GM18873 (cell line): ENCODE measurements around the gene HMGN1.
"Not testable (repeated sequence)": the region's sequence is repeated elsewhere in the genome, so short reads cannot be mapped to it uniquely, and the experiment has no call there.

ENCODE experiments used
- ATAC-seq: cut with Tn5 transposase; IDR thresholded peaks from one replicate; pipeline ENCODE4 v1.9.1; 2021; ENCODE audit warnings: mild to moderate bottlenecking, moderate library complexity, moderate number of reproducible peaks; ENCODE audit not compliant: unreplicated experiment, low FRiP score

HMGN1 gene

DNA sequence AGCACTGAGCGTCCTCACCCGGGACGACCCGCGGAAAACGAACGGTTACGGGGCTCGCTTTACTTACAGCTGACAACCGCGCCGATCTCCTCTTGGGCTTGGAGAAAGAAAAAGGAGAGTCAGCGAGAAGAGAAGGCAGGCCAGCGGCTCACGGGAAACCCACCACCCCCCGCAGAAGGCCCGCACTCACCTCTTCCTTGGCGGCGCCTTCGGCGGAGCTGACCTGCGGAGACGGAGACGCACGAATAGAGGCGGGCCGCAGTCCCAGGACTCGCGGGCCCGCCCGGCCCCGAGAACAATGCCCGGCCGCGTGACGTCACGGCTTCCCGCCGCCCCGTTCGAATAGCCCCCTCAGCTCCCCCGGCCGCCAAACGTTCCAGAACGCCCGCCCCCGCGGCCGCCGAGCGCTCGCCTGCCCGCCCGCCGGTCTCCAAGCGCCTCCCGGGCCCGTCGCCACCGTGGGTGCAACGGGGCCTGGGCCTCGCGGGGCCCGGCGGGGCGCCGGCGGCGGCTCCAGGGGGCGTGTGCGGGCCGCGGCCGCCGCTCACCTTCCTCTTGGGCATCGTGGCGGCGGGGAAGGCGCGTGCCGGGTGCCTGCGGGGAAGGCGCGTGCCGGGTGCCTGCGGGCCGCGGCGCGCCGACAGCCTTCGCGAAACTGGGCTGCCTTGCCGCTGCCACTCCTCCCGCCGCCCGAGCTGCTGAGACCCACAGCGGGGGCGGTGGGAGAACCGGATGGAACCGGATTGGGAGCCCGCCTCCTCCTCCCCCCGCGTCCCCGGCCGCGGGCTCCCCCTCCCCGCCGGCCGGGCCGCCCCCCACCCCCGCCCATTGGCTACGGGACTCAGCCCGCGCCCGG, at the start of gene HMGN1:
TSS of gene HMGN1 (minus strand) at position 734 of the 856 bp plus-strand sequence. CDS start at position 563, 171 bp downstream.
- peak; percentile 39 for ATAC-seq

GRCh38 chr21:39397646-39398385, 48.9 kb upstream of the HMGN1 start:
- no peak for ATAC-seq

GRCh38 chr21:39392981-39393380, 44.1 kb upstream of the HMGN1 start:
- no peak for ATAC-seq

GRCh38 chr21:39390212-39390765, 41.4 kb upstream of the HMGN1 start:
- no peak for ATAC-seq

DNA sequence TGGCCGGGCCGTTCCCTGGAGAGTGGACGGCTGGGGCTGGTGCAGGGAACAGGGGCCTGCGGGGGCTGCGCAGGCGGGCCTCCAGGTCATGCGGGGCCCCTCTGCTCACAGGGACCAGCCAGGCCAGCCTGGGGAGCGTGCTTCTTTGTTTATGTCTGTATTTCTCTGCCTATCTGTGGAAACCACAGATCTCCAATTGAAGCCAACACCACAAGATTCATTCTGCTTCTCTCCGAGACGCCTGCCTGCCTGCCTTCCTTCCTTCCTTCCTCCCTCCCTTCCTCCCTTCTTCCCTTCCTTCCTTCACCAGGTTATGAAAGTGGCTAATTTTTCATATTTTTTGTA, 39.9 kb upstream of the HMGN1 start:
- ATAC-seq = peak; percentile 4

GRCh38 chr21:39388038-39388810, 39.3 kb upstream of the HMGN1 start:
- ATAC-seq = peak; percentile 50

DNA sequence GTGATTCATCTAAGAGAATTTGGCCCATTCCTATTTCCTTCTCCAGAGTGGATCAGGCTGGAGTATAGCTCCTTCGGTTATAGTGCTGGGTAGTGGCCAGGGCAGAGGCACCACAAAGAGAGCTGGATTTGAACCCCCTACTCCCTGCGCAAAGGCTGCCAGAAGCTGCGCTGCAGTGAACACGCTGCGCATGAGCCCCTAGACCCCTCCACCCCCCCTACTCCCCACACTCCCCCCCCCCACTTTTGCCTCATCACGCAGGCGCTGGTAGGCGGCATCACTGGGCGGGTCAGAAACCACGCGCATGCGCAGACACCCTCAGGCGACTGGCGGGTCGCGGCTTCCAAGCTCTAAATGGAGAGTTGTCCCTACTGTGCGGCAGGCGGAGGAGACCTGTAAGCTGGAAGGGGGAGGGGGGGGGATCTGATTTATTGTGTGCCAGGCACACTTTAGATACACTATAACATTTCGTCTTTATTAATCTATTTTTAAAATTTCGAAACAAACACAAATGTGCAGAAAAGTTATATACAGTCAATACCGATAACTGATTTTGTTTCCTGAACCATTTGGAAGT, 38.7 kb upstream of the HMGN1 start:
- ATAC-seq = no peak

DNA sequence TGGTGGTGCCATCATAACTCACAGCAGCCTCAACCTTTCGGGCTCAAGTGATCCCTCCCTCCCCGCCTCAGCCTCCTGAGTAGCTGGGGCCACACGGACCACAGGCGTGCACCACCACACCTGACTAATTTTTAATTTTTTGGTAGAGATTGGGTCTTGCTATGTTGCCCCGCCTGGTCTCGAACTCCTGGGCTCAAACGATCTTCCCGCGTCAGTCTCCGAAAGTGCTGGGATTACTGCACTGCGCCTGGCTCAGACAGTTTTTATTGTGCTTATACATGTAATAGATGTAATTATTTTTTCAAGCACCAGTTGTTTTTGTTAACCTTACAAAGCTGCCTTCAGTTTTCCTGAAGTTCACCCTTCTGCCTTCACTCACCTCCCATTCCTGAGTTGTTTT, 38.0 kb upstream of the HMGN1 start:
- no peak for ATAC-seq

DNA sequence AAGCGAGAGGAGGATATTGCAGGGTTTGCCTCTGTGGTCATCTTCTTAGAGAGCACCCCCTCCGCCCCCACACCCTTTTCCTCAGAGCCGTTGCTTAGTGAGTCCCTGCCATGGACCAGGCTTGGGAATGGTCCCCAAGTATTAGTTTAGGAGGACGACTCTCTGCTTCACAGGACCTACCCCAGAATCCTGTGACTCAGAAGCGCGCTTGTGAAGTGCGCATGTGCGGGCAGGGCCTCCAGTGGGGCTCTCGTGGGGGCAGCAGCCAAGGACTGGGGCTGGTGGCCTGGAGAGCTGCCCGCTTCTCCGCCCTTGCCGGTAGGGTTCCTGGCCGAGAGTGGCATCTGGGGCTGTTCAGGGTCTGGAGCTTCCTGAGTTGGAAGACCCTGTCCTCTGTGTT, 37.3 kb upstream of the HMGN1 start:
- no peak for ATAC-seq

DNA sequence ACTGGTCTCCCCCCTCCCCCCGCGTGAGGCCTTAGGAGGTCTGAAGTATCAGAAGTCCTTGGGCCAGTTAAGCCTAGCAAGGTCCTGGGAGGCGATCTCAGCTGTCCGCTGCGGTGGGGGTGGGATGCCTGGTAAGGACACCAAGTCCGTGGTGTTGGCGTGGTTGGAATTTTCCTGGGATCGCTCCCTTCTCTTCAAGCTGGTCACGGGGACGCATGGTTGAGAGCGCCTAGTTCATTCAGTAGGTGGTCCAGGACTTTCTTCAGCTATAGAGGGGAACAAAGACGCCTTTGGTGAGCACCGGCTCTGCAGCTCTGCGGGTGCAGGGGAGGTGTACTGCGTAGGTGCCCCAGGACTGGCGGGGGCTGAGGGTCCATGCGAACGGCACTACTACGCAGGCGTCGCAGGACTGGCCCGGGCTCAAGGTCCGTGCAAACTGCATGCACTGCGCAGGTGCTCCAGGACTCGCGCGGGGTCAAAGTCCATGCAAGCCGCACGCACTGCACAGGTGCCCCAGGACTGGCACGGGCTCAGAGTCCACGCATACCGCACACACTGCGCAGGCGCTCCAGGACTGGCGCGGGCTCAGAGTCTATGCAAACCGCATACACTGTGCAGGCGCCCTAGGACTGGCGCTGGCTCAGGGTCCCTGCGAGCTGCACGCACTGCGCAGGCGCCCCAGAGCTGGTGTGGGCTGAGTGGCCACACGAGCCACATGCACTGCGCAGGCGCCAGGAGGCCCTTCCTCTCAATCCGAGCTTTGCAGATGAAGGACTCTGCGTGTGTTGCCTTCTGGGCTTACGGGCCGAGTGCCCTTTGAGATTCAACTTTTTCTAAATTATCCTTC, 36.6 kb upstream of the HMGN1 start:
- ATAC-seq = no peak

GRCh38 chr21:39384674-39385298, 35.9 kb upstream of the HMGN1 start:
- no peak for ATAC-seq

GRCh38 chr21:39382096-39382495, 33.2 kb upstream of the HMGN1 start:
- ATAC-seq = not testable (repeated sequence)

DNA sequence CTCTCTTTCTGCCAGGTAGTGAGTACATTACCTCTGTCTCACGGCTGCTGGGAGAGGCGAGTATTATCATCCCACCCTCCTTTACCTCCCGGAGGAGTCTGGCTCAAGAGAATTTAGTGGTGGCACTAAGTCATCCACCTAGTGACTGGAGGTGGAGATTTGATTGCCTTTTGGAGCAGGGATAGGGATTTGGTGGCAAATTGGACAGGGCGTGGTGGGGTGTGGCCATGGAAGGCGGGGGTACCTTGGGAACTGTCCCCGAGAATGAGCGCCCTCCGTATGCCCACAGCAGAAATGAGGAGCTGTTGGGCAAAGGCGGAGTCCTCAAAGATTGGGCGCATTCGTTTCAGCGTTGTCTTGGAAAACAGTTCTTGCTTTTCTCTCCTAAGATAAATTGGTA, 32.1 kb upstream of the HMGN1 start:
- no peak for ATAC-seq

GRCh38 chr21:39379986-39380891, 31.4 kb upstream of the HMGN1 start:
- ATAC-seq = peak; percentile 77

DNA sequence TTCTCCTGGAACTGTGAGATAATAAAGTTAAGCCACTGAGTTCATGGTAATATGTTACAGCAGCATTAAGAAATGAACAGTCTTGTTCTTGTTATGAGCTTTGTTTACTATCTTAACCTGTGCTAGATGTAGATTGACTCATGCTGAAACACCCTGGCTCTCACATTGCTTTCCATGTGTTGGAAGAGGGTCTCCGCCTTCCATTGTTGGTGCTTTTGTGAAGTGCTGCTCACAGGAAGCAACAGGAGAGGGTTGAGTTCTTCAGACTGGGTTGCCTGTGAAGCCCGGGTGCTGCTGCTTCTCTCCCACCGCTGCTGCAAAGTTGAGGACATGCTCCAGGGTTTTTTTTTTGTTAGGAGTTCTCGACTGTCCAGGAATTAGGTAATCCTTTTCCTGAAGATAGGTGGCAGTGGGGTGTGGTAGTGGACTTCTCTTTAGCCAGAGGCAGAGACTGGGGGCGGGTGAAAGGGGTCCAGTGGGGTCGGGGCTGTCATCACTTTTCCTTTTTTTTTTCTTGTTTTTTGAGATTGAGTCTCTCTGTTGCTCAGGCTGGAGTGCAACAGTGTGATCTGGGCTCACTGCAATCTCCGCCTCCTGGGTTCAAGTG, 28.7 kb upstream of the HMGN1 start:
- no peak for ATAC-seq

DNA sequence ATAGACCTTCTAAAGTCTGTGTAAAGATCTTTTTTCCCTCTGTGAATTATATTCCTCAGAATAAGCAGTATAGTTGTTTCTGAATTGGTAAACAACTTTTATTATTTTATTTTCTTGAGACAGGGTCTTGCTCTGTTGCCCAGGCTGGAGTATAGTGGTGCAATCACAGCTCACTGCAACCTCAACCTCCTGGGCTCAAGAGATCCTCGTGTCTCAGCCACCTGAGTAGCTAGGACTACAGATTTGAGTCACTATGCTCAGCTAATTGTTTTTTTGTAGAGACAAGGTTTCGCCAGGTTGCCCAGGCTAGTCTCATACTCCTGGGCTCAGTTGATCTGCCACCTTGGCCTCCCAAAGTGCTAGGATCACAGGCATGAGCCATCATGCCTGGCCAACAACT, 26.6 kb upstream of the HMGN1 start:
- no peak for ATAC-seq

- ATAC-seq = no peak
Observed at GRCh38 chr21:39374046-39374445, 25.2 kb upstream of the HMGN1 start.

DNA sequence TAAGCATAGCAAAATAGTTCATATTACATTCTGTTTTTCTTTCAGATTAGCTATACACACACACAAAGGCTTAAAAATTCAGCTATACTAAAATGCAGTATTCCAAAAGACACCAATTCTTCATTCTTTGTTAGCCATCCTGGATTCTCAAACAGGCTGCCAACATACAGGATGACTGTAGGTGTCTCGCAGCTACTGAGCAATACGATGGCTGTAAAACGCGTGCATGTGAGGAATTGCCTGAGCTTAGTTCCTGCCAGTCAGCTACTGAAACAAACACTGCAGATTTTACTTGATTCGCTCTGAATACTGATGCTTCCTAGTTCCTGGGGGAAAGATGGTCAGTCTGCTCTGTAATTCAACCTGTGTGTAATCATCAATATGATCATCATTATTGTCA, 24.7 kb upstream of the HMGN1 start:
- no peak for ATAC-seq
